Measurements from ENCODE around the gene MICAL2. TPM values are rescaled to one million over a fixed set of nuclear protein-coding genes. Genes with fewer than 3 reads are reported as not detected.
A peak's percentile ranks its signal among the peaks of the same experiment; 100 is the strongest.

MICAL2 gene
- total RNA-seq, 3 donors from 2014 or later: 263 to 384 (median 312) TPM

DNA sequence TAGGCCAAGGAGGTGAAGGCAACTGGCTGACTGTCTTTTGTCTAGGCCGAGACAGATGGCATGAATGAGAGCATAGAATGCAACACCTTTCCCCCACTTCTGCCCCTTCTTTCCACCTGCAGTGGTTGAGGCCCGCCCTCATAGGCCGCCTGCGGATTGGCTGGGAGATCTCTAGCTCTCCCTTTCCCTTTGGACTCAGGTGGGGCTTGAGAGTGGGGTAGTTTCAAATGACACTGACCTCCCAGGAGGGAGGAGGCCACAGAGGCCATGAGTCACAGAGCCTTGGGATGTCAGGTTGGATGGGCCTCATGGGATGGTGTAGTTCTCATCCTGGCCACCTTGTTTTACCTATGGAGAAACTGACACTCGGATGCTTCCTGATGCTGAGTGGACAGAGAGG, 9.1 kb downstream of the MICAL2 start:
- TF ChIP-seq, protein P1, sequence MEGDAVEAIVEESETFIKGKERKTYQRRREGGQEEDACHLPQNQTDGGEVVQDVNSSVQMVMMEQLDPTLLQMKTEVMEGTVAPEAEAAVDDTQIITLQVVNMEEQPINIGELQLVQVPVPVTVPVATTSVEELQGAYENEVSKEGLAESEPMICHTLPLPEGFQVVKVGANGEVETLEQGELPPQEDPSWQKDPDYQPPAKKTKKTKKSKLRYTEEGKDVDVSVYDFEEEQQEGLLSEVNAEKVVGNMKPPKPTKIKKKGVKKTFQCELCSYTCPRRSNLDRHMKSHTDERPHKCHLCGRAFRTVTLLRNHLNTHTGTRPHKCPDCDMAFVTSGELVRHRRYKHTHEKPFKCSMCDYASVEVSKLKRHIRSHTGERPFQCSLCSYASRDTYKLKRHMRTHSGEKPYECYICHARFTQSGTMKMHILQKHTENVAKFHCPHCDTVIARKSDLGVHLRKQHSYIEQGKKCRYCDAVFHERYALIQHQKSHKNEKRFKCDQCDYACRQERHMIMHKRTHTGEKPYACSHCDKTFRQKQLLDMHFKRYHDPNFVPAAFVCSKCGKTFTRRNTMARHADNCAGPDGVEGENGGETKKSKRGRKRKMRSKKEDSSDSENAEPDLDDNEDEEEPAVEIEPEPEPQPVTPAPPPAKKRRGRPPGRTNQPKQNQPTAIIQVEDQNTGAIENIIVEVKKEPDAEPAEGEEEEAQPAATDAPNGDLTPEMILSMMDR (IDR thresholded peaks at IDR 0.05): no peak
- ATAC-seq (peak; percentile 69), DNase-seq (peak in 1 of 3 donors; percentile 68)
- H3K36me3 ChIP-seq (ENCODE audit: low read depth): no peaks in the 10 kb centered on the region
- H3K4me3 ChIP-seq: no peak overlapping the region
- intact Hi-C loops (cut with DNase I, micrococcal nuclease): loop anchor here in 1 of 2 donors (10.0 kb wide), 1 partner anchor 115 kb away; no protein-coding TSS in a partner anchor
- no peaks in the 10 kb centered on the region for H3K9me3 ChIP-seq
- peaks cover 14% of the 10 kb centered on the region for H3K4me1 ChIP-seq (ENCODE audit: low read depth)

DNA sequence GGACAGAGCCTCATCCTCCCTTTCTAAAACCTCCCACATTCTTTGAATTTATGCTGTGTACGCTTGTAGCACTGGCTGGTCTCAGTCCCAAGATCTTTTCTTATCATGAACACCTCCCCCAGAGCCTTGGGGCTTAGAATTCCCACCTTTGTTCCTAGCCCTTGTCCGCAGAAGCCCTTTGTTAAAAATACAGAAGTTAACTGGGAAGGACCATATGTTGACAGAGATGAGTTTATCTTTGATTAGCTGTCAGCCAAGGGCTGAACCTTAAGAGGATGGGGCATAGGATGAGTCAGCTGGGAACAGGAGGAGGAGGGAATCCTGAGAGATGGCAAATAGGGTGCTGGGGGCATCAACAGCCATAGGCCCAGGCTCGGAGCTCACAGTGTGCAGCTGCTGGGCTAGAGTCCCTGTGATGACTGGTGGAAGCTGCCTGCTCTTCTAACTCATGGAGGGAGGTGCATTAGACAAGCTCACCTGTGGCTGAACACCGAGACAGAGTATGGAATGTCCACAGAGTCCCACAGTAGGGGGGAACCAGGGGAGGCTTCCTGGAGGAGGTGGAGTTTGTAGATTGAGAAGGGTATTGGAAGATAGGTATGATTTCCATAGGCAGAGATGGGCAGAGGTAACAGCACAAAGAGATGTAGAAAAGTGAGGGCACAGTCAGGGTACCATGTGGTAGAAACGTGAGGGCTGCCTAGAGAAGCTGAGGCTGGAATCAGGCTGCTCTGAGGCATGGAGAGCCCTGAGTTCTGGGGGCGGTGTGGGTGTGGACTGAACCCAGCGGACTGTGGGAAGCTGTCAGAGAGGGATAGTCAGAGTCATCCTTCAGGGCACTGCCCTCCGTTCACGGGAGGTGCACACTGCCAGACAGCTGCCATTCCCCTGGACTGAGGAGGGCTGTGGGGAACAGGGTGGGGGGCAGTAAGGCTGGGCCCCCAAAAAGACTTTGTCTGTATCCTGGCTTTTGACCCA, 9.9 kb downstream of the MICAL2 start:
- no peaks in the 10 kb centered on the region for H3K36me3 ChIP-seq (ENCODE audit: low read depth)
- no peak for ATAC-seq
- no peak overlapping the region for H3K4me3 ChIP-seq
- DNase-seq: no peak
- intact Hi-C loops (cut with DNase I, micrococcal nuclease): no loop called here
- H3K9me3 ChIP-seq: no peaks in the 10 kb centered on the region
- TF ChIP-seq, protein P1 (IDR thresholded peaks at IDR 0.05): no peak
- H3K4me1 ChIP-seq (ENCODE audit: low read depth): peaks cover 22% of the 10 kb centered on the region

DNA sequence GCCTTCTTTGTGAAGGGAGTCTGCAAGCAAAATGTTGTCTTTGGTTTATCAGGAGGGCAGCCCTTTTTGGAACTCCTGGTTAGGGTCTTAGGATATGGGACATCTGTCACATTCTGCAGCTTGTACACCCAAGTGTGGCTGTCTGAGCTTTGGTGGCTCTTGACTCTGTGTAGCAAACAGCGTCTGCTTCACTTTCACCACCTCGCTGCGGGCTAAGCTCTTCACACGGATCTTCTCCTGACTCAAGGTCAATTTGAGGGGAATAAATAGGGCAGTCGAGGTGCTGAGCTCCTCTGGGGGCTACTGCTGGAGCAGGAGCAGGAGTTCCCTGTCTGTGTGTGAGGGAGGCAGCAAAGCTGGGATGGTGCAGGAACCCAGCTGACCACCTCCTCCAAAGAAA, 10.6 kb downstream of the MICAL2 start:
- Histone ChIP-seq H3K4me1 (ENCODE audit: low read depth) (peaks cover 26% of the 10 kb centered on the region), H3K9me3 (no peaks in the 10 kb centered on the region), H3K36me3 (ENCODE audit: low read depth) (no peaks in the 10 kb centered on the region), H3K4me3 (no peak overlapping the region)
- ATAC-seq: no peak
- DNase-seq: no peak
- intact Hi-C loops (cut with DNase I, micrococcal nuclease): no loop called here
- TF ChIP-seq, protein P1 (IDR thresholded peaks at IDR 0.05): no peak

DNA sequence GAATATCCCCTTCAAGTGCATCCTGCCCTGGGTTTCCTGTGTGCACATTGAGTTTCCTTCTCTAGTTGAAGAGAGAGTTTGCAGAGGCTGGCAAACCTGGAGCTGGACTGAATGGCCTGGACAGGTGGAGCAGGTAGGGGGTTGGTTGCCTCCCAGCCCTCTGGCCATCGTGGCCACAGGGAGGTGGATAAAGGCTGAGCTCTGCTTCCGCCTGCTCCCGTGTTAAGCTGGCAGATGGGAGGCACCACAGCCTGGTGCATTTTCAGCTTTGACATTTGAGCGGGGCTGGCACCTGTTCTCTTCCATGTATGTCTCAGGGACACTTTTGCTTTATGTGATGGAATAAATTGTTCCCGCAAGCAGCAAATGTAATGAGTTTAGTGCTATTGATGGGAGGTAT, 11.1 kb downstream of the MICAL2 start:
- DNase-seq: no peak
- H3K9me3 ChIP-seq: no peaks in the 10 kb centered on the region
- TF ChIP-seq, protein P1 (IDR thresholded peaks at IDR 0.05): no peak
- H3K36me3 ChIP-seq (ENCODE audit: low read depth): no peaks in the 10 kb centered on the region
- no peak for ATAC-seq
- intact Hi-C loops (cut with DNase I, micrococcal nuclease): no loop called here
- no peak overlapping the region for H3K4me3 ChIP-seq
- peaks cover 26% of the 10 kb centered on the region for H3K4me1 ChIP-seq (ENCODE audit: low read depth)

DNA sequence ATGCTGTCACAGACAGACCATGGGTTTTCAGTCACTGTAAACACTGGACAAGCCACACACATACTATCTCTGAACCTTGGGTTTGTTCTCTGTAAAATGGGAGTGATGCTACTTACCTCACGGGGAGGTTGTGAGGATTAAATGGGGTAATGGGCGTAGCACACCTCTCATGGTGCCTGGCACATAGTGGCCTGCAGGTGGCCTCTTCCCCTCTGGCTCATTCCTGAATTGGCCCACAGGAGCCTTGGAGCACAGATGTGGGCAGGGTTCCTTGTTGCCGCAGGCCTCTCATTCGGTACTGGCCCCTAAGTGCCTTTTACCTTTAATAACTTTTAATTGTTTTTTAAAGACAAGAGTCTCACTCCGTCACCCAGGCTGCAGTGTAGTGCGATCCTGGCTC, 11.7 kb downstream of the MICAL2 start:
- peaks cover 30% of the 10 kb centered on the region for H3K4me1 ChIP-seq (ENCODE audit: low read depth)
- peak; percentile 39 for ATAC-seq

More for the DNA sequence above, 11.7 kb downstream of the MICAL2 start:
- TF ChIP-seq, protein P1 (IDR thresholded peaks at IDR 0.05): no peak
- no peaks in the 10 kb centered on the region for H3K9me3 ChIP-seq
- intact Hi-C loops (cut with DNase I, micrococcal nuclease): no loop called here
- no peaks in the 10 kb centered on the region for H3K36me3 ChIP-seq (ENCODE audit: low read depth)
- no peak for DNase-seq
- H3K4me3 ChIP-seq: no peak overlapping the region
